T-helper 1 cell (primary cell): Measurements from ENCODE around the gene EML6.

ENCODE experiments used
- DNase-seq, 5 donors: peaks; one replicate each; pipeline ENCODE4 v3.0.0-alpha.2; 2012 to 2020

EML6 gene

DNA sequence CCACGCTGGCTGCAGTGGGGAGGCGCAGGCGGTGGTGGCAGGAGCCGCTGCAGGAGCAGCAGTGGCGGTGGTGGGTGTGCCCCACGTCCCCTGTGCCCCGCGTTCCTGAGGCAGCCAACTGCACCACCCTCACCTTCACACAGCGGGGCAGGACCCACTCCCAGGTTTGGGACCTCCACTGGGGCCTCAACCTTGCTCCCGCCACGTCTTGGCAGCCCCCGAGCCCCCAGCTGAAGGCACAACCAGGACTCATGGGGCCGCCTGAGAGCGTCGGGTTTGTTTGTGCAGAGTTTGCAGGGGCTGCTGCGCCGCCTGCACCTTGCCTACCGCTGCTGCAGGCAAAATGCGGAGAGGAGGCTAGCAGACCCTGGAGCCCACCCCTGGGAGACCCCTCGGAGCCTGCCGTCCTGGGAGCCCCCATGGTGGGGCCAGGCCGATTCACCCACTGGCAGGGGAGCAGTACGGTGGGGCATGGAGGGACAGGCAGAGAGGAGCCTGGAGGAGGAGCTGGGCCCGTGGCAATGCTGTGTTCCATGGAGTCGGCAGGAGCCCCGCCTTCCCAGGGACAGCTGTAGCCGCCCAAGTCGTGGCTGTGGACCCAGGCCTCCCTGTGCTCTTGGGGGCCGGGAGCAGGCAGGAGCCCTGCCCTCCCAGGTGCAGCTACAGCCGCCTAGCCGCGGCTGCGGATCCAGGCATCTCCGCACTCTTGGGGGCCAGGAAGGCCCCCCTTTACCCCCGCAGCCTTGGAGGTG lies 14.7 kb upstream of the EML6 start:
- no peak for DNase-seq

DNA sequence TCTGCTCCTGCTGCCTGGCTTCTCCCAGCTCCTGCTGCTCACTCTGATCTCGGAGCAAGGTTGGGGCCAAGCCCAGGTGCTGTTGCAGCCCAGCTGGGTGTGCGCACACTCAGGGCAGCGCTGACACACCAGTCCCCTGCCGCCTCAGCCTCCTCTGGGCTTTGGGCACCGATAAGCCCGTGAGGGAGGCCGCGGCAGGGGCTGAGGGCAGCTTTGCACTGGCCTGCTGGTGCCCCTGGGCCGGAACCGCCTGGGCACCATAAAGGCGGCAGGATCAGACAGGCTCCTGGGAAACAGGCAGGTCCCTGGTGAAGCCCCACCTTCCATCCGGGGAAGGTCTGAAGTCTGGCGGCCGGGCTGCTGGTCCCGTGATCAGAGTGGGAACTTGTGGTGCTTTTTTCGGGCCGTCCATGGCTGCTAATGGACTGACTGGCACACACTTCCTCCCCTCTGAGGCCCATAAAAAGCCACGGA lies 14.1 kb upstream of the EML6 start:
- DNase-seq: no peak

DNA sequence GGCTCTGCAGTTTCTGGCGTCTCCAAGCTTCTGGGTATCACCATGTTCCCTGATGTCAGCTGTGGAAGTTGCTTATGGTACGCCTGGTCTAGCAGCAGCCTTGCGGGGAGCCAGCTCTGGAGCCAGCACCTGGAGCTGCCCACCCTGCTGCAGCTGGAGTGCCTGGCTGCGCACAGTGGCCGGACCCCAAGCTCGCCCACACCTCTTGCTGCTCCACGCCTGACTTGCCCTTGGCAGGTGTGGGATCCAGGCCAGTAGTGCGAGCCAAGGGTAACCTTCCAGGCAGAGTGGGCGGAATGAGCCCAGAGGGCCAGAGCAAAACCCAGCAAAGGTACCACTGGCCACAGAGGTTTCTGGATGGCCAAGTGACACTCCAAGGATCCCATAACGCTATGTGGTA lies 13.2 kb upstream of the EML6 start:
- DNase-seq: no peak

- no peak for DNase-seq
These were observed 10.9 kb upstream of the EML6 start for GRCh38 chr2:54712516-54712915.

- DNase-seq: no peak
These were observed 8.5 kb upstream of the EML6 start for GRCh38 chr2:54714996-54715395.

DNA sequence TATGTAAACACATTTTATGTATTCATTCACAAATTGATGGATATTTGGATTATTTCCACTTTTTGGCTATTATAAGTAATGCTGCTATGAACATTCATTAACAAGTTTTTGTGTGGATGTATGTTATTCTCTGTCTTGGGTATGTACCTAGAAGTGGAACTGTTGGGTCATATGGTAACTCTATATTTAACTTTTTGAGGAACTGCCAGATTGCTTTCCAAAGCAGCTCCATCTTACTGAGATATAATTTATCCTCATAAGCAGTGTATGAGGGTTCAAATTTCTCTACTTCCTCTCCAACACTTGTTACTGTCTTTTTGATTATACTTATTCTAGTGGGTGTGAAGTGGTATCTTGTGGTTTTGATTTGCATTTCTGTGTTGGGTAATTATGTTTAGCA lies 7.1 kb upstream of the EML6 start:
- DNase-seq: no peak

DNA sequence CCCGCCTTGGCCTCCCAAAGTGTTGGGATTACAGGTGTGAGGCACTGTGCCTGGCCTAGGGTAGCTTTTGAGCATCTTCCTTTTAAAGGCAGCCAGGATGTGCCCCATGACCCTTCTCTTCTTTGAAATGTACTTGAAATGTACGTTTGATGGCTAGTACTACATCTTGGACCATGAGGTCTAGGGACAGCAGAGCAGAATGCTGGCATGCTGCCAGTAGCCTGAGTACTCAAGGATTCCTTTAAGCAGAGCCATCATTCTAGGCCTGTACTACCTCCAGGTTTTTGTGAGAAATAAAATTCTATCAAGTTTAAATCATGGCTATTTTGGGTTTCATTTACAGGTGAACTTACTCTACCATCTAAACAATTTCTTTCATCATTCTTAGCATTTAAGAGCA lies 2.9 kb upstream of the EML6 start:
- DNase-seq: no peak

DNA sequence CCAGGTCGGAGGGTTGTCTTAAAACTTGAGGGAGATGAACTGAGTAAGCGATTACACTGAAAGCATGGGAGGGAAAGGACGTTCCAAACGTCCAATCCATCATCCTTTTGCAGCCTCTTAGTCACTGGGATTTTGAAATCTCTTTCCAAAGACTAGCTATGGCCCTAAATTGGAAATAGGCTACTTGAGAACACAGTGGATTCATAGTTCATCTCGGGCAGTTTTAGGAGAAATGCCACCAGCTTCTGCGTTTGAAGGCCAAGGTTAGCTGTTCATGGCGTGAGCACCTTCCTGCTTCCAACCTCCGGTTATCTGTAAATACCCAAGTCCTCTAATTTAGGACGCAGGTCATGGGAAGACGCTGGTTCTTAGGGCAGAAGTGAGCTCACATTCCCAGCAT lies 821 bp upstream of the EML6 start:
- DNase-seq: no peak

DNA sequence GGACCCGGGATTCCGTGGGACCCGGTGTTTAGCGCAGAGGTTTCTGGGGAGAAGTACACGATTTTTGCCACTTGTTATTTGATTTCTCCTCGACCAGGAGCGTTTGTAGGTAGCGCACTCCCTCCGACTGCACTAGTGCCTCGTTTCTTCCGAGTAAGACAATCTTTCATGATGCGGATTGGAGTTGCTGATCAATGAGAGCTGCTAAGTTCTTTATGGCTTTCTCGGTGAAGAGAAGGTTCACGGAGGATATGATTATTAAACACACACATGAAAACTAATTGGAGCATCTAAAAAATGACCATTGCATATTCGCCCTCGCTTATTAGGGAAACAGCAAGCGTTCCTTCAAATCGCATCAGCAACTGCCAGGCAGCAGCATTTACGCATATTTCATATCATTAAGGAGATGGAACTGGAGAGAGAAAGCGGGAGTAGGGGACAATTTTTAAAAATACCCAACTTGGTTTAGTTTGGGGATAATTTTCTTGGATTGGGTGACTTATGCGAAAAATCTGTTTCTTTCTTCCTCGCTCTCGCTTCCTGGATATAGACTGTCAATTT lies 616 bp downstream of the EML6 start:
- DNase-seq: no peak

GRCh38 chr2:54724560-54725342 lies 1.3 kb downstream of the EML6 start:
- DNase-seq: peak; percentile 9 to 31 (median 16)

- DNase-seq: no peak
These were observed 2.1 kb downstream of the EML6 start for GRCh38 chr2:54725343-54726099.

GRCh38 chr2:54726431-54726830 lies 3.0 kb downstream of the EML6 start:
- no peak for DNase-seq

DNA sequence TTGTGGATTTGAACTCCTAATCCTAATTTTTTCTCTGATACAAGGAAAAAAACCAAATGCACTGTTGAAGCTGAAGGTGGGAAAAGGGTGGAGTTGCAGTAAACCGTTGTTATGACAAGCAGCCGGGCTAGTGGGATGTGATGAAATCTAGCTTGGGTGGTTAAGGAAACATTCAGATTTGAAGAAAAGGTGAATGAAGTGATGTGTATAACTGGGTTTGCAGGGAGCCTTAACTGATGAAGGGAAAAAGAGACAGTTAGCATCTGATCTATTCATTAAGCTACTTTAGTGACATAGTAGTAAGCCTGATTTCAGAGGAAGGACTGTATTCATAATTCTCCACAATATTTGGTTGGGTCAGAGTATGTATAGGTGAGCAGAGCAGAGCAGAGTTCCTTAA lies 3.5 kb downstream of the EML6 start:
- no peak for DNase-seq

GRCh38 chr2:54728669-54729120 lies 5.2 kb downstream of the EML6 start:
- no peak for DNase-seq

- no peak for DNase-seq
These were observed 12.2 kb downstream of the EML6 start for GRCh38 chr2:54735636-54736035.

DNA sequence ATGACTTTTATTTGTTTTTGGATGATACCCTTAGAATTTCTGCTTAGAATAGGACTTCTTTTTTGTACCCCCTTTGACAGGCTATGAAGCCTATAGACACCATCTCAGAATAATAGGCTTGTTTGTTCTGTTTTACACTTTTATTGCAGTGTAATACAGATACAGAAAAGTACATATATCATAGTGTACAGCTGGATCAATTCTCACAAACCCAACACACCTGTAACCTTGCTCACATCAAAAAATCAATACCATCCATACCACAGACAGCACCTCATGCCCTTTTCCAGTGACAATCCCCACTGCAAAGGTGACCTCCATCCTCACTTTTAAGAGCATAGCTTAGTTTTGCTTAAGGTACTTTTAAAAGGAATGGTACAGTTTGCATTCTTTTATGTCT lies 14.8 kb downstream of the EML6 start:
- no peak for DNase-seq

GRCh38 chr2:54740333-54740732 lies 16.9 kb downstream of the EML6 start:
- DNase-seq: no peak

- DNase-seq: no peak
These were observed 17.8 kb downstream of the EML6 start for GRCh38 chr2:54741250-54741649.

GRCh38 chr2:54750040-54750439 lies 26.6 kb downstream of the EML6 start:
- DNase-seq: no peak

GRCh38 chr2:54752439-54752838 lies 29.0 kb downstream of the EML6 start:
- DNase-seq: no peak

GRCh38 chr2:54755641-54756326 lies 32.3 kb downstream of the EML6 start:
- DNase-seq: no peak

DNA sequence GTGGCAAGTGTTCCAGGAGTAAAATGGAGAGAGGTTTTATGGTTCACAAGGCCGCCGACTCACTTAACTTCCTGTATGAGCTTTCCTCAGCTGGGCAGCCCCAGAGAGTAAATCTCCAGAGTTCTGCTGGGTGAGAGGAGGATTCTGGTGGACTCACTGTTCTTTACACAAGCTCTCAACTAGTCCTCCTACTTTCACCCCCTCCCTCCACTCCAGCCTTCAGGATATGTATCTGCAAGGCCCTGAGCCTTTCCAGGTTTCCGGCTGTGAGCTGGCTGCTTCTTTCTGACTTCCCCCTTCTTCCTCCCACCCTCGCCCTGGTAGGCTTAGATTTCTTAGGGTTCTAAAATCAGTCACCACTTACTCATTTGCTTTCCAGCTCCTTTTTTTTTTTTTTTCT lies 34.0 kb downstream of the EML6 start:
- DNase-seq: no peak
